DOHH2 (cell line): Measurements from ENCODE around the gene TARBP1.

Source experiments
- H3F3A ChIP-seq: fragments of 200-600 bp; sonication (generic), shearing (Covaris generic); 2 replicates; pipeline ENCODE4 v1.6.0; 2016; ENCODE audit warnings: antibody characterized with exemption, mild to moderate bottlenecking; ENCODE audit not compliant: control insufficient read depth, insufficient read depth
- H3K27ac ChIP-seq: fragments of 200-600 bp; sonication (generic); 2 replicates; pipeline ENCODE4 v1.5.1; 2014; ENCODE audit warnings: low read depth, mild to moderate bottlenecking, low read length, moderate library complexity
- H3K27me3 ChIP-seq: fragments of 200-600 bp; sonication (generic); 2 replicates; pipeline ENCODE4 v1.6.1; 2014; ENCODE audit warnings: mild to moderate bottlenecking, low read length, mixed read lengths; ENCODE audit not compliant: control insufficient read depth
- H3K36me3 ChIP-seq: fragments of 200-600 bp; sonication (generic); 2 replicates; pipeline ENCODE4 v1.6.1; 2014; ENCODE audit warnings: mild to moderate bottlenecking, low read length, moderate library complexity, mixed read lengths; ENCODE audit not compliant: control insufficient read depth
- H3K4me1 ChIP-seq: fragments of 200-600 bp; sonication (generic); 2 replicates; pipeline ENCODE4 v1.6.1; 2014; ENCODE audit warnings: mild to moderate bottlenecking, low read length, mixed read lengths; ENCODE audit not compliant: control insufficient read depth
- H3K4me2 ChIP-seq: fragments of 200-600 bp; sonication (generic); 2 replicates; pipeline ENCODE4 v1.6.0; 2014; ENCODE audit warnings: mild to moderate bottlenecking, low read length, moderate library complexity
- H3K4me3 ChIP-seq: fragments of 200-600 bp; sonication (generic); 2 replicates; pipeline ENCODE4 v1.5.1; 2014; ENCODE audit warnings: mild to moderate bottlenecking, low read length, mixed read lengths
- H3K79me2 ChIP-seq: fragments of 200-600 bp; sonication (generic); 2 replicates; pipeline ENCODE4 v1.6.1; 2014; ENCODE audit warnings: mild to moderate bottlenecking, low read length, mixed read lengths; ENCODE audit not compliant: control insufficient read depth
- H3K9me2 ChIP-seq: fragments of 200-600 bp; sonication (generic); replicated peaks from 2 replicates; pipeline ENCODE4 v1.6.1; 2014; ENCODE audit warnings: mild to moderate bottlenecking, low read length, mixed read lengths; ENCODE audit not compliant: control insufficient read depth
- H3K9me3 ChIP-seq: fragments of 200-600 bp; sonication (generic); 2 replicates; pipeline ENCODE4 v1.6.1; 2014; ENCODE audit warnings: antibody characterized with exemption, low read length, mixed read lengths; ENCODE audit not compliant: control insufficient read depth, insufficient read depth
- H4K20me1 ChIP-seq: fragments of 200-600 bp; sonication (generic); 2 replicates; pipeline ENCODE4 v1.6.0; 2014; ENCODE audit warnings: low read depth, mild to moderate bottlenecking, antibody characterized with exemption, low read length, moderate library complexity; ENCODE audit not compliant: control insufficient read depth, insufficient read depth
- EZH2phosphoT487 ChIP-seq: fragments of 200-600 bp; sonication (generic); IDR thresholded peaks from 2 replicates; pipeline ENCODE4 v1.6.1; 2017; ENCODE audit warnings: borderline replicate concordance, mild to moderate bottlenecking, antibody characterized with exemption, low read length, moderate library complexity, mixed read lengths
- TF ChIP-seq, protein P1 (sequence below): fragments of 200-600 bp; sonication (generic); IDR thresholded peaks from one replicate; pipeline ENCODE4 v1.5.1; 2014; ENCODE audit warnings: antibody characterized with exemption, mild to moderate bottlenecking, low read depth, low read length; ENCODE audit not compliant: poor library complexity, severe bottlenecking

The TARBP1 gene

DNA sequence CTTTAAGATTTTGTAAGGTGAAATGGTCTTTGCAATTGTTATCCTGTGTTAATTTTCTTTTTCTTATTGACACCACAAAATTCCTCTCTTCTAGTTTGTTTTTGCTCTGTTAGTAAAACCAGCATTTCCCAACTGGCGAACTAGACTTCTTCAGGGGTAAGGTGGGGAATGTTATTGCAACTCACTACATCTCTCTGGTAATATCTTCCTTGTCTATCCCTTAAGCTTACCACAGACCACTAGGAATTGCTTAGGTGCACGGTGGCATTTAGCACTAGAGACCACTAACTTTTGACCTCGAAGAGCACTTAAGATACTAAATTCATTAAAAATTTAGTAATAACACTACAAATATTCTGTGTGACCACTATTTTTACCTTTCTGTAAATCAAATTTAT is 109.9 kb downstream of the TARBP1 start:
- H3K4me2 ChIP-seq, result no peak overlapping the region

DNA sequence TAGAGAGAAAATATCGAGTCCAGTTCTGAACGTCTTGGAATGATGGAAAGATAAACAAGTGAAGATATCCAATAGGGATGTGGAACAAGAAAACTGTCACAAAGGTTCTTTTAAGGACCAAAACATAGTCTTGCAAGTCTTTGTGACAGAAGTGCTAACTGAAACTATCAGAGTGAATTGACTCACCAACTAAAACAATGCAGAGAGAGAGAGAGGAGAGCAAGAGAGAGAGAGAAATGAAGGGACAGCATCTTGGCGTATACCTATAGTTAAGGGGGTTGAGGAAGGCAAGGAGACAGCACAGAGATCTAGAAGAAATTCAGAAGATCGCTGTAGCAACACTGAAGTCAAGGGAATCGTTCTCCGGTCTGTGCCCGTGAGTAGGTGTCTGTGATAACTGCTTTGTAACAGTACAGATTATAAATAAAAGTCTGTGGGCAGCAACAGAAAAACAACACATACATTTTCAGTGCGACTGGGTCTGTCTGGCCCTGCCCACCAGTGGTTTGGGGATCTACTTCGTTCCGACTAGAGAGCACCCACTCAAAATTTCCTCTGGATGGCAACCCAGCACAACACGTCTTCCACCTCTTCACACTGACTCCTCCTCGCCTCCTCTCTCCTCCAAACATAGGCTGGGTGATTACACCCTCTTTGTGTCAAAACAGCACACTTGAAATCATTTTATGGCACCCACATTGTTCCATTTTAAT is 110.5 kb downstream of the TARBP1 start:
- Histone ChIP-seq H3K79me2 (peaks cover 11% of the 10 kb centered on the region), H3K36me3 (no peaks in the 10 kb centered on the region; the same call in 1 of the 2 replicates), H3K4me3 (no peak overlapping the region), H3K27me3 (0 out of 2 replicates have a peak, but pooled peaks cover 3% of the 10 kb centered on the region), H3K4me2 (no peak overlapping the region), H3K4me1 (peaks cover 11% of the 10 kb centered on the region), H3K9me2 (no peaks in the 10 kb centered on the region), H3K9me3 (no peaks in the 10 kb centered on the region), H3F3A (peaks cover 13% of the 10 kb centered on the region; the same call in 1 of the 2 replicates), H4K20me1 (no peaks in the 10 kb centered on the region), H3K27ac (no peak overlapping the region)
- TF ChIP-seq, protein P1, sequence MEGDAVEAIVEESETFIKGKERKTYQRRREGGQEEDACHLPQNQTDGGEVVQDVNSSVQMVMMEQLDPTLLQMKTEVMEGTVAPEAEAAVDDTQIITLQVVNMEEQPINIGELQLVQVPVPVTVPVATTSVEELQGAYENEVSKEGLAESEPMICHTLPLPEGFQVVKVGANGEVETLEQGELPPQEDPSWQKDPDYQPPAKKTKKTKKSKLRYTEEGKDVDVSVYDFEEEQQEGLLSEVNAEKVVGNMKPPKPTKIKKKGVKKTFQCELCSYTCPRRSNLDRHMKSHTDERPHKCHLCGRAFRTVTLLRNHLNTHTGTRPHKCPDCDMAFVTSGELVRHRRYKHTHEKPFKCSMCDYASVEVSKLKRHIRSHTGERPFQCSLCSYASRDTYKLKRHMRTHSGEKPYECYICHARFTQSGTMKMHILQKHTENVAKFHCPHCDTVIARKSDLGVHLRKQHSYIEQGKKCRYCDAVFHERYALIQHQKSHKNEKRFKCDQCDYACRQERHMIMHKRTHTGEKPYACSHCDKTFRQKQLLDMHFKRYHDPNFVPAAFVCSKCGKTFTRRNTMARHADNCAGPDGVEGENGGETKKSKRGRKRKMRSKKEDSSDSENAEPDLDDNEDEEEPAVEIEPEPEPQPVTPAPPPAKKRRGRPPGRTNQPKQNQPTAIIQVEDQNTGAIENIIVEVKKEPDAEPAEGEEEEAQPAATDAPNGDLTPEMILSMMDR, result no peak
- no peak for TF ChIP-seq EZH2phosphoT487

More for the DNA sequence above, 109.9 kb downstream of the TARBP1 start:
- H3F3A ChIP-seq, result peaks cover 13% of the 10 kb centered on the region; the same call in 1 of the 2 replicates
- no peaks in the 10 kb centered on the region for H4K20me1 ChIP-seq
- TF ChIP-seq, protein P1, result no peak
- TF ChIP-seq EZH2phosphoT487, result no peak
- H3K36me3 ChIP-seq, result no peaks in the 10 kb centered on the region; the same call in 1 of the 2 replicates
- H3K9me2 ChIP-seq, result no peaks in the 10 kb centered on the region
- no peaks in the 10 kb centered on the region for H3K9me3 ChIP-seq
- H3K27ac ChIP-seq, result no peak overlapping the region
- no peak overlapping the region for H3K4me3 ChIP-seq
- H3K79me2 ChIP-seq, result peaks cover 12% of the 10 kb centered on the region
- 0 out of 2 replicates have a peak, but pooled peaks cover 3% of the 10 kb centered on the region for H3K27me3 ChIP-seq
- peaks cover 11% of the 10 kb centered on the region for H3K4me1 ChIP-seq

DNA sequence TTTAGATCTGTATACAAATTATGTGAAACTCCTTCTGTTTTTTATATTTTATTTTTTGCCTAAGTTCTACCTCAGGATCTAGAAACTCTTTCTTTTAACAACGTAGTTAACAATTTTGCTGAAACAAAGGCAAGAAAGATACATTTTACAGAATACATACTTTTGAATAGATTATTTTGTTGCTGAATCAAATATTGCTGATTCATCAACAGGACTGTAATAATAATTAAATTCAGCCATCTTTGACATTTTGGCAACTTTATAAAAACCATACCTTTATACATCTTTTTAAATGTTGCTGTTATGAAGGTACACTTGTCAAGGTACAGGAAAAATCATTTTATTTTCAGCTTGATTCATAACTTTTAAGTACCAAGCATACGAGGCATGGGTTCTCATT is 116.4 kb downstream of the TARBP1 start:
- no peak overlapping the region for H3K4me3 ChIP-seq
- no peaks in the 10 kb centered on the region for H4K20me1 ChIP-seq
- H3K36me3 ChIP-seq, result no peaks in the 10 kb centered on the region
- TF ChIP-seq, protein P1, result no peak
- no peak for TF ChIP-seq EZH2phosphoT487
- no peak overlapping the region for H3K4me2 ChIP-seq
- H3F3A ChIP-seq, result no peaks in the 10 kb centered on the region
- no peaks in the 10 kb centered on the region for H3K27me3 ChIP-seq
- no peaks in the 10 kb centered on the region for H3K79me2 ChIP-seq
- no peaks in the 10 kb centered on the region for H3K4me1 ChIP-seq
- H3K27ac ChIP-seq, result no peak overlapping the region
- H3K9me2 ChIP-seq, result no peaks in the 10 kb centered on the region
- H3K9me3 ChIP-seq, result no peaks in the 10 kb centered on the region
